ENCODE results near the gene ZNF267. TPM values are rescaled to one million over a fixed set of nuclear protein-coding genes. Genes with fewer than 3 reads are reported as not detected.
"Not testable (repeated sequence)": the region's sequence is repeated elsewhere in the genome, so short reads cannot be mapped to it uniquely, and the experiment has no call there.

Gene ZNF267
- polyA plus RNA-seq (2013, experiment 1 of 2), result 13.8 TPM
- polyA plus RNA-seq (2013, experiment 2 of 2), result 13.2 TPM

DNA sequence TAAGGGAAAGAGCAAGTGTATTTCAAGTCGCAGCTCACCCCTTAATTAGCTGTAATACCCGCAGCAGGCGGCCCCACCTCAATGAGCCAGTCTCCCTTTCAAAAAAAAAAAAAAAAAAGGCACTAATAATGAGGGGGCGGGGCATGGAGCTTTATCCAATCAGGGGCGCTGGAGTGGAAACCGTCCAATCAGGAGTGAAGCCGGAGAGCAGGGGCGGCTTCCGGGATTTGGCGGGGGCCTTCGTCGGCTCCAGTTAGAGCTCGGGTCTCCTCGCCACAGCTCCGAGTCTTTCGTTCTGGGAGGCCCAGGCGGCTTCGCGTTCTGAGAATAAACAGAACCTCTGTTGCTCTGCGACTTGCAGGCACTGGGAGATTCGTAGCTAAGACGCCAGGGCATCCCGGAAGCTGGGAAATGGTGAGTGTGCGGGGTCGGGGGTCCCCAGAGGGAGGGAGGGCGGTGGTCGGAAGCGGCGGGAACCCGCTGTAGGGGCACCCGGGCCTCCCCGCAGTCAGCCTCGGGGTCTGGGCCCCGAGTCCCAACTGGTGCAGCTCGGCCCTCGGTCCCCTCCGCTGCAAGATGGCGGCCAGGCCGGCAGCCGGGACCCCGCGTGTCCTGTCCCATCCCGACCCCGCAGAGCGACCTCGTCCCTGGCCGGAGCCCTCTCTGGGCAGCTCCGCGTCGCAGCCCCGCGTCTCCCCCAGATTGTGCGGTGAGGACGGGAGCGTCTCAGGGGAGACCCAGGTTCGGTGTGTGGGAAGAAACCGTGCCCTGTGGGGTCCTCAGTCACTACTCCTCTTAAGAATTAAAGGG is at the start of gene ZNF267:
Gene ZNF267 (plus strand): TSS at position 252 of the 810 bp plus-strand sequence. CDS start 160 bp downstream, at position 412.
- peaks cover 22% of the 10 kb centered on the region for H3K4me1 ChIP-seq (ENCODE audit: insufficient read depth, low read length)
- H3K27me3 ChIP-seq (ENCODE audit: insufficient read depth, low read length), result no peaks in the 10 kb centered on the region; the same call in 1 of the 2 replicates
- H3K4me3 ChIP-seq (ENCODE audit: low read length), result peak within 1 kb of the TSS; percentile 99
- H3K36me3 ChIP-seq (ENCODE audit: insufficient read depth, low read length), result peaks cover 7% of the 10 kb centered on the region
- under 1% methylated on average over 54 of the region's 57 CpGs for WGBS
- H3K9me3 ChIP-seq (ENCODE audit: insufficient read depth, low read depth, low read length), result no peaks in the 10 kb centered on the region
- peak within 1 kb of the TSS; percentile 98 for H3K9ac ChIP-seq (ENCODE audit: low read depth, low read length)
- H3K27ac ChIP-seq (ENCODE audit: low read depth, low read length), result peak within 1 kb of the TSS; percentile 94

GRCh38 chr16:31833047-31833446 is 40.6 kb upstream of the ZNF267 start:
- Histone ChIP-seq H3K9me3 (ENCODE audit: insufficient read depth, low read depth, low read length) (peaks cover 53% of the 10 kb centered on the region), H3K36me3 (ENCODE audit: insufficient read depth, low read length) (no peaks in the 10 kb centered on the region), H3K4me1 (ENCODE audit: insufficient read depth, low read length) (no peaks in the 10 kb centered on the region), H3K27ac (ENCODE audit: low read depth, low read length) (no peak overlapping the region), H3K9ac (ENCODE audit: low read depth, low read length) (no peak overlapping the region), H3K27me3 (ENCODE audit: insufficient read depth, low read length) (no peaks in the 10 kb centered on the region), H3K4me3 (ENCODE audit: low read length) (no peak overlapping the region)
- 52% methylated on average over 2 of the region's 3 CpGs for WGBS

- H3K9ac ChIP-seq (ENCODE audit: low read depth, low read length); H3K4me1 ChIP-seq (ENCODE audit: insufficient read depth, low read length): not testable (repeated sequence)
- WGBS, result 94% methylated on average over 16 of the region's 31 CpGs
Measured at GRCh38 chr16:31836396-31836795, 37.2 kb upstream of the ZNF267 start.

GRCh38 chr16:31842864-31843263 is 30.7 kb upstream of the ZNF267 start:
- H3K4me3 ChIP-seq (ENCODE audit: low read length), result no peak overlapping the region
- no peak overlapping the region for H3K9ac ChIP-seq (ENCODE audit: low read depth, low read length)
- no peak overlapping the region; the same call in 1 of the 2 replicates for H3K27ac ChIP-seq (ENCODE audit: low read depth, low read length)
- H3K4me1 ChIP-seq (ENCODE audit: insufficient read depth, low read length), result no peaks in the 10 kb centered on the region
- WGBS, result 42% methylated on average over 7 of the region's 7 CpGs
- no peaks in the 10 kb centered on the region for H3K36me3 ChIP-seq (ENCODE audit: insufficient read depth, low read length)
- peaks cover 84% of the 10 kb centered on the region for H3K9me3 ChIP-seq (ENCODE audit: insufficient read depth, low read depth, low read length)
- no peaks in the 10 kb centered on the region for H3K27me3 ChIP-seq (ENCODE audit: insufficient read depth, low read length)

More at GRCh38 chr16:31836396-31836795, 37.2 kb upstream of the ZNF267 start:
- H3K27ac ChIP-seq (ENCODE audit: low read depth, low read length); H3K4me3 ChIP-seq (ENCODE audit: low read length); H3K27me3 ChIP-seq (ENCODE audit: insufficient read depth, low read length); H3K36me3 ChIP-seq (ENCODE audit: insufficient read depth, low read length): not testable (repeated sequence)
- peaks cover 68% of the 10 kb centered on the region for H3K9me3 ChIP-seq (ENCODE audit: insufficient read depth, low read depth, low read length)

DNA sequence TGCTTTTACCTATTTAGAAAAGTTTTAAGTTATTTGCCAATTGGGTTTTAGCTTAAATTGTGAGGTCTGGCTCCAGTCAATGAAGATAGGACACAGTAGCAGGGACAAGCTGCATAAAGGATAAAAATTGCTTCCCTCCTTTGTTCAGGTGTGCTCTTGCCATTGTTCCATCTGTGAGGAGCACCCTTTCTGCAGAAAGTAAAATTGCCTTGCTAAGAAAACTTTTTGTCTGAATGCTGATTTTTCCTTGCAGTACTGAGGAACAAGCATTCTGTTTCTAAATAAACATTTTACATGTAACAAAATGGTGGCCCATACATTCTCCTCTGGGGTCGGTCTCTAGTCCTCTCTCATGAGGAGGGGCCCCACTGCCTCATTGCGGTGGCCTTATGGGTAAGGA is 25.0 kb upstream of the ZNF267 start:
- H3K9me3 ChIP-seq (ENCODE audit: insufficient read depth, low read depth, low read length), result peaks cover 87% of the 10 kb centered on the region
- not testable (repeated sequence) for H3K27ac ChIP-seq (ENCODE audit: low read depth, low read length); H3K4me1 ChIP-seq (ENCODE audit: insufficient read depth, low read length); H3K9ac ChIP-seq (ENCODE audit: low read depth, low read length); H3K4me3 ChIP-seq (ENCODE audit: low read length); H3K27me3 ChIP-seq (ENCODE audit: insufficient read depth, low read length); H3K36me3 ChIP-seq (ENCODE audit: insufficient read depth, low read length)
- 94% methylated on average over 2 of the region's 2 CpGs for WGBS

DNA sequence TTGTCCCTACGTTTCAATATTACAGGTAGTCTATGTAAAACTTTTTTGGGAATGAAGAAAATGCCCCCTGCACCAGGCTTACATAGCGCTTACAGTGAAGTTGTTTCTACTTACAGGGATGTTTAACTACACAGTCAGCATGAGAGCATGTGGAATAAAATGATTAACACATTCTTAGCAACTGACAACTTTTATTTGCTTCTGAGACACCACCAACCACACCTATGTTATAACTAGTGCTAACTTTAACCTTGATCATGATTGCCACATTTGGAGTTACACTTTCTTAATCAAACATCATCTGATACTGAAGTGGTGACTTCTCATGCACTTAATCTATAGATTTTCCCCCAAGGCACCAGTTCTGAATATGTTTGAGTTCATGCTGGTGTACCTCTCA is 20.3 kb upstream of the ZNF267 start:
- no peaks in the 10 kb centered on the region for H3K4me1 ChIP-seq (ENCODE audit: insufficient read depth, low read length)
- no peak overlapping the region for H3K27ac ChIP-seq (ENCODE audit: low read depth, low read length)
- WGBS, result 63% methylated on average over 2 of the region's 2 CpGs
- H3K36me3 ChIP-seq (ENCODE audit: insufficient read depth, low read length), result no peaks in the 10 kb centered on the region
- no peaks in the 10 kb centered on the region for H3K27me3 ChIP-seq (ENCODE audit: insufficient read depth, low read length)
- H3K9ac ChIP-seq (ENCODE audit: low read depth, low read length), result no peak overlapping the region
- no peak overlapping the region for H3K4me3 ChIP-seq (ENCODE audit: low read length)
- H3K9me3 ChIP-seq (ENCODE audit: insufficient read depth, low read depth, low read length), result peaks cover 78% of the 10 kb centered on the region

DNA sequence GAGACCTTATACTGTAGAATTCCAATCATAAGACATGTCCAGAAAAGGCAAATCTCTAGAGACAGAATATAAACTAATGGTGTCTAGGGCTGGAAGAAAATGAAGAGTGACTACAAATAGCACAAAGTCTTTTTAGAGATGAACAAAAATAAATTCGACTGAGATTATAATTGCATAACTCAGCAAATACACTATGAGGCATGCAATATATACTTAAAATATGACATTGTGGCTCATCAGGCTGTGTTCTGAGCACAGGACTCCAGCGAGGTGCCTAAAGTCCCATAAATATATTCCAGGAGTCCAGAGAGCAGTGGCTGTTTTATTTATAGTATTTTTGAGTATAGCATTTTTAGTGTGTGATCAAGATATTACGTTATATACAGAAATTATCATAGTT is 13.1 kb upstream of the ZNF267 start:
- no peak overlapping the region for H3K27ac ChIP-seq (ENCODE audit: low read depth, low read length)
- 57% methylated on average over 2 of the region's 3 CpGs for WGBS
- no peak overlapping the region for H3K9ac ChIP-seq (ENCODE audit: low read depth, low read length)
- H3K27me3 ChIP-seq (ENCODE audit: insufficient read depth, low read length), result no peaks in the 10 kb centered on the region
- H3K9me3 ChIP-seq (ENCODE audit: insufficient read depth, low read depth, low read length), result peaks cover 16% of the 10 kb centered on the region
- H3K4me1 ChIP-seq (ENCODE audit: insufficient read depth, low read length), result no peaks in the 10 kb centered on the region
- H3K36me3 ChIP-seq (ENCODE audit: insufficient read depth, low read length), result no peaks in the 10 kb centered on the region
- H3K4me3 ChIP-seq (ENCODE audit: low read length), result no peak overlapping the region

GRCh38 chr16:31861455-31861854 is 12.2 kb upstream of the ZNF267 start:
- H3K27me3 ChIP-seq (ENCODE audit: insufficient read depth, low read length), result no peaks in the 10 kb centered on the region
- H3K4me1 ChIP-seq (ENCODE audit: insufficient read depth, low read length), result no peaks in the 10 kb centered on the region
- WGBS, result 91% methylated on average over 4 of the region's 4 CpGs
- no peak overlapping the region for H3K9ac ChIP-seq (ENCODE audit: low read depth, low read length)
- peaks cover 14% of the 10 kb centered on the region for H3K9me3 ChIP-seq (ENCODE audit: insufficient read depth, low read depth, low read length)
- no peaks in the 10 kb centered on the region for H3K36me3 ChIP-seq (ENCODE audit: insufficient read depth, low read length)
- H3K4me3 ChIP-seq (ENCODE audit: low read length), result no peak overlapping the region
- no peak overlapping the region for H3K27ac ChIP-seq (ENCODE audit: low read depth, low read length)

DNA sequence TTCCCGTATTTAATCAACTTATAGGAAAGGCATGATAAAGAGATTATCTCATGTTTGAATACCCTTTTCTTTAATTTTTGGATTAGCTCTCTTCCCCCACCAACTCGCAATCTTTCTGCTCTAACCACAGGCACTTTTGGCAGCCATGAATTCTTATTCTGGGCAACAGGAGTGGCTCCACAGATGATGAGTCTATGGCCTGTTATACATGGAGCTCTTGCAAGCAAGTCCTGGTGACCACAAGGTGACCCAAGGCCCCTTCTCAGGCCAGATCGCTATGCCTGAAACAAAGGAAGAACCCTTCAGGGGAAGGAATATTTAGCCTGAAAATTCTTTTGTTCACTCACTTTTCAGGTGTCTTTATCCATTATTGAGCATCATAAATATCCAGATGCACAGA is 10.8 kb upstream of the ZNF267 start:
- Histone ChIP-seq H3K9ac (ENCODE audit: low read depth, low read length) (no peak overlapping the region), H3K36me3 (ENCODE audit: insufficient read depth, low read length) (no peaks in the 10 kb centered on the region), H3K9me3 (ENCODE audit: insufficient read depth, low read depth, low read length) (peaks cover 5% of the 10 kb centered on the region; the same call in 1 of the 2 replicates), H3K27me3 (ENCODE audit: insufficient read depth, low read length) (0 out of 2 replicates have a peak, but pooled peaks cover 2% of the 10 kb centered on the region), H3K4me3 (ENCODE audit: low read length) (no peak overlapping the region), H3K27ac (ENCODE audit: low read depth, low read length) (no peak overlapping the region), H3K4me1 (ENCODE audit: insufficient read depth, low read length) (no peaks in the 10 kb centered on the region)
- 86% methylated on average over 3 of the region's 3 CpGs for WGBS

DNA sequence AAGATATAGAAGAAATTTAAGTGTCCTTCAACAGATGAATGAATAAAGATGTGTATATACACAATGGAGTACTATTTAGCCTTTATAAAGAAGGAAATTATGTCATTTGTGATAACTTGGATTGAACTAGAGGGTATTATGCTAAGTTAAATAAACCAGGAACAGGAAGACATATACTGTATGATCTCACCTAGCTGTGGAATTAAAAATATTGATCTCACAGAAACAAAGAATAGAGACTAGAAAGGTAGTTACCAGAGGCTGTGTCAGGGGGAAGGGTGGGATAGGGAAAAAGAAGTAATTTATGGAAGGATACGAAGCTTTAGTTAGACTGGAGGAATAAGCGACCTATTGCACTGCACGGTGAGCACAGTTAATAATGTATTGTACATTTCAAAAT is 5.4 kb upstream of the ZNF267 start:
- Histone ChIP-seq H3K4me1 (ENCODE audit: insufficient read depth, low read length) (no peaks in the 10 kb centered on the region; the same call in 1 of the 2 replicates), H3K36me3 (ENCODE audit: insufficient read depth, low read length) (no peaks in the 10 kb centered on the region), H3K4me3 (ENCODE audit: low read length) (no peak overlapping the region), H3K27me3 (ENCODE audit: insufficient read depth, low read length) (peaks cover 2% of the 10 kb centered on the region; the same call in 1 of the 2 replicates), H3K9me3 (ENCODE audit: insufficient read depth, low read depth, low read length) (no peaks in the 10 kb centered on the region), H3K9ac (ENCODE audit: low read depth, low read length) (no peak overlapping the region), H3K27ac (ENCODE audit: low read depth, low read length) (no peak overlapping the region)
- WGBS, result 33% methylated on average over 2 of the region's 3 CpGs

DNA sequence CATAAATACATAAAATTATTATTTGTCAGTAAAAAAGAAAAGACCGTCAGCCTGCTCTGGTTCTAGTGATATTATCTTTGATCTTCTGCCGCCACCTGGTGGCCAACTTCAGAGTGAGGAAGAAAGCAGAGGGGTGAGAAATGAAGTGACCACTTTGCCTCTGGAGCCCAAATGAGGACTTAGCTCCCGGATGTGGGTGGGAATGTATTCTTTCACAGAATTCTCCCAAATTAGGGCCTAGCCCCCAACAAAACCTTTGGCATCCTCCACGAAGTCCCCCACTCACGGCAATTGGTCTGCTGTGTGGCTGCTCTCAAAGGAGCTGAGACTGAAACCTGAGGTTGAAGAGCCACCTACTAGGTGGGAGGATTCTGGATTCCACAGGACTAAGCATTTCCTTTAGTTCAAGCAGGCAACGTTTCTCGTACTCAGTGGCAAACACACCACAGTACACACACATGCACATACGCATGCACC is 4.9 kb upstream of the ZNF267 start:
- Histone ChIP-seq H3K27me3 (ENCODE audit: insufficient read depth, low read length) (peaks cover 2% of the 10 kb centered on the region; the same call in 1 of the 2 replicates), H3K9ac (ENCODE audit: low read depth, low read length) (no peak overlapping the region), H3K36me3 (ENCODE audit: insufficient read depth, low read length) (no peaks in the 10 kb centered on the region), H3K9me3 (ENCODE audit: insufficient read depth, low read depth, low read length) (no peaks in the 10 kb centered on the region), H3K27ac (ENCODE audit: low read depth, low read length) (no peak overlapping the region), H3K4me1 (ENCODE audit: insufficient read depth, low read length) (no peaks in the 10 kb centered on the region; the same call in 1 of the 2 replicates), H3K4me3 (ENCODE audit: low read length) (no peak overlapping the region)
- WGBS, result 27% methylated on average over 8 of the region's 8 CpGs

Measured in HUES64 (cell line).